Uterine smooth muscle cell (primary cell): ENCODE measurements around the gene BDKRB2. TPM values are rescaled to one million over a fixed set of nuclear protein-coding genes. Genes with fewer than 3 reads are reported as not detected.

Experiments
- total RNA-seq: library from RNA; depleted of rRNA; stranded (reverse); fragments of >200 nt; gene quantifications from 2 replicates; pipeline ENCODE4 v1.2.3, GENCODE V29; 2014

Gene BDKRB2
- 43.4 and 74.1 TPM in 2 replicates for total RNA-seq

GRCh38 chr14:96204151-96205058 lies at the start of gene BDKRB2:
Gene BDKRB2, plus strand, starts transcription at chr14:96204839. Its CDS starts 32,269 bp downstream, at chr14:96237108.

GRCh38 chr14:96255501-96256366 lies 51.1 kb downstream of the BDKRB2 start, which contains the start of gene BDKRB1:
Gene BDKRB1, plus strand, starts transcription at chr14:96256210. Its CDS starts 7,473 bp downstream, at chr14:96263683.

Other genes starting within 250 kb of the BDKRB2 start
- gene C14orf132, start 165.5 kb upstream of the BDKRB2 start, total RNA-seq: 11.5 and 26.6 TPM in 2 replicates
- gene BDKRB1, start 51.4 kb downstream of the BDKRB2 start, total RNA-seq: 8.2 and 19.8 TPM in 2 replicates
- 22.5 and 24.7 TPM in 2 replicates for gene ATG2B, start 158.5 kb downstream of the BDKRB2 start, total RNA-seq
- gene GSKIP, start 158.7 kb downstream of the BDKRB2 start, total RNA-seq: 62.5 and 146 TPM in 2 replicates
- 3.0 and 4.9 TPM in 2 replicates for gene AK7, start 187.3 kb downstream of the BDKRB2 start, total RNA-seq